ENCODE measurements around the gene ACTN3. TPM values are rescaled to one million over a fixed set of nuclear protein-coding genes. Genes with fewer than 3 reads are reported as not detected.
"Not testable (repeated sequence)": the region's sequence is repeated elsewhere in the genome, so short reads cannot be mapped to it uniquely, and the experiment has no call there.

ACTN3 gene
- total RNA-seq, 1 donor from 2014 or later: 20.2 TPM

DNA sequence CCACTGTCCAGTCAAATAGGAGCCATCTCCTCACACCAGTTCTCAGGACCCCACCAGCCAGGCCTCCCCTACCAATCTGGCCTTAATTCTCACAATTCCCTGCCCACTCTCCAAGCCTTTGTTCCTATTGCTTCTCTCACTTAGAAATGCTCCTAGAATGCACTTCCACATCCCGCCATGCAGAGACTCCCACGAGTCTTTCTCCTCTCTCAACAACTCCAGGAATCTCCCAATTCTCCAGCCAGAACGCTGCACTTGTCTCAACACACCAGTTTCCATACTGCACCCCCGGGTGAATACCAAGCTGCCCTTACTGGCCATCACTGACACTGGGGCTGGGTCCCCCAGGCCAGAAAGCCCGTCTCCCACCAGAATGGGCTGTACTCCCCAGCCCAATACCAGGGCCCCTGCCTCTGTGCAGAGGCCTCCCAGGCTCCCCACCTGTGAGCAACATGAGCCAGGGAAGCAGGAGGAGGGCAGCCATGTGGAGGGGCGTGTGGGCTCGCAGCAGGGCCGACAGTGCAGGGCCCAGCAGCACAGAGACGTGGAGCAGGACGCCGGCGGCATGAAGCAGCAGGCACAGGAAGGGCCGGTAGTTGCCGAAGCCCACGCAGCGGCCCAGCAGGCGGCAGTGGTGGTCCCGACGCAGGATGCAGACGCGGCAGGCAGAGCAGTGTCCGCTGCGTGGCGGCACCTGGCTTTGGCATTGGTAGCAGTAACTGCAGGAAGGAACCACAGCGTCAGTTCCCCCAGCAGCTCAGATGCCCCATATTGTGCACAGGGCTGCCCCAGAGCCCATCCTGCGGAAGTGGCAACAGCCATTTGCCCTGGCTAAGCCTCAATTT lies 3.2 kb upstream of the ACTN3 start:
- Mint-ChIP-seq H3K36me3 (peaks cover 6% of the 10 kb centered on the region), H3K4me3 (peak overlapping the region; percentile 60)

DNA sequence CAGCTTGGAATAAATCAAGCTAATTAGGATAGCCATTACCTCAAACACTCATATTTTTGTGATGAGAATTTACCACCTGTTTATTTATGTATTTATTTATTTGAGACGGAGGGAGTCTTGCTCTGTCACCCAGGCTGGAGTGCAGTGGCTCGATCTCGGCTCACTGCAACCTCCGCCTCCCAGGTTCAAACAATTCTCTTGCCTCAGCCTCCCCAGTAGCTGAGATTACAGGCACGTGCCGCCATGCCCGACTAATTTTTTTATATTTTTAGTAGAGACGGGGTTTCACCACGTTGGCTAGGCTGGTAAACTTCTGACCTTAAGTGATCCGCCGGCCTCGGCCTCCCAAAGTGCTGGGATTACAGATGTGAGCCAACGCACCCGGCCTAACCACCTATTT lies 1.8 kb upstream of the ACTN3 start:
- Mint-ChIP-seq H3K27me3 (ENCODE audit: insufficient read depth, low read depth) (peaks cover 20% of the 10 kb centered on the region), H3K4me1 (peaks cover 56% of the 10 kb centered on the region), H3K4me3 (peak overlapping the region; percentile 91)
- not testable (repeated sequence) for H3K36me3 Mint-ChIP-seq; H3K27ac Mint-ChIP-seq; H3K9me3 ChIP-seq (ENCODE audit: low read depth); H2AFZ ChIP-seq (replicated peaks); DNase-seq (ENCODE audit: low spot score); H3K79me2 ChIP-seq (ENCODE audit: low read depth); H3K27me3 ChIP-seq; H3K36me3 ChIP-seq; H3K27ac ChIP-seq; H3K9me3 Mint-ChIP-seq
- Histone ChIP-seq H3K4me2 (peak overlapping the region; percentile 85), H3K9ac (peak overlapping the region; percentile 74), H3K4me3 (peak overlapping the region; percentile 71), H4K20me1 (ENCODE audit: low read depth) (peaks cover 14% of the 10 kb centered on the region), H3K4me1 (peaks cover 32% of the 10 kb centered on the region), H3F3A (ENCODE audit: low read depth) (peaks cover 43% of the 10 kb centered on the region)

More for the DNA sequence above, 3.2 kb upstream of the ACTN3 start:
- peak overlapping the region; percentile 58 for H3K27ac Mint-ChIP-seq
- H3K4me1 Mint-ChIP-seq: peaks cover 54% of the 10 kb centered on the region
- Histone ChIP-seq H3F3A (ENCODE audit: low read depth) (peaks cover 34% of the 10 kb centered on the region), H3K9me3 (ENCODE audit: low read depth) (no peaks in the 10 kb centered on the region), H3K36me3 (no peaks in the 10 kb centered on the region), H3K9ac (no peak overlapping the region), H3K27me3 (no peaks in the 10 kb centered on the region), H3K27ac (no peak overlapping the region), H3K4me3 (no peak overlapping the region), H4K20me1 (ENCODE audit: low read depth) (peaks cover 9% of the 10 kb centered on the region), H3K4me2 (peak overlapping the region; percentile 85), H3K79me2 (ENCODE audit: low read depth) (no peaks in the 10 kb centered on the region), H2AFZ (replicated peaks) (no peak overlapping the region), H3K4me1 (peaks cover 26% of the 10 kb centered on the region)
- TF ChIP-seq, protein P1, sequence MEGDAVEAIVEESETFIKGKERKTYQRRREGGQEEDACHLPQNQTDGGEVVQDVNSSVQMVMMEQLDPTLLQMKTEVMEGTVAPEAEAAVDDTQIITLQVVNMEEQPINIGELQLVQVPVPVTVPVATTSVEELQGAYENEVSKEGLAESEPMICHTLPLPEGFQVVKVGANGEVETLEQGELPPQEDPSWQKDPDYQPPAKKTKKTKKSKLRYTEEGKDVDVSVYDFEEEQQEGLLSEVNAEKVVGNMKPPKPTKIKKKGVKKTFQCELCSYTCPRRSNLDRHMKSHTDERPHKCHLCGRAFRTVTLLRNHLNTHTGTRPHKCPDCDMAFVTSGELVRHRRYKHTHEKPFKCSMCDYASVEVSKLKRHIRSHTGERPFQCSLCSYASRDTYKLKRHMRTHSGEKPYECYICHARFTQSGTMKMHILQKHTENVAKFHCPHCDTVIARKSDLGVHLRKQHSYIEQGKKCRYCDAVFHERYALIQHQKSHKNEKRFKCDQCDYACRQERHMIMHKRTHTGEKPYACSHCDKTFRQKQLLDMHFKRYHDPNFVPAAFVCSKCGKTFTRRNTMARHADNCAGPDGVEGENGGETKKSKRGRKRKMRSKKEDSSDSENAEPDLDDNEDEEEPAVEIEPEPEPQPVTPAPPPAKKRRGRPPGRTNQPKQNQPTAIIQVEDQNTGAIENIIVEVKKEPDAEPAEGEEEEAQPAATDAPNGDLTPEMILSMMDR (IDR thresholded peaks at IDR 0.05): peak; percentile 21
- TF ChIP-seq EZH2 (IDR thresholded peaks at IDR 0.05): no peak
- peak; percentile 52 for DNase-seq (ENCODE audit: low spot score)
- no peaks in the 10 kb centered on the region for H3K9me3 Mint-ChIP-seq
- H3K27me3 Mint-ChIP-seq (ENCODE audit: insufficient read depth, low read depth): peaks cover 10% of the 10 kb centered on the region

DNA sequence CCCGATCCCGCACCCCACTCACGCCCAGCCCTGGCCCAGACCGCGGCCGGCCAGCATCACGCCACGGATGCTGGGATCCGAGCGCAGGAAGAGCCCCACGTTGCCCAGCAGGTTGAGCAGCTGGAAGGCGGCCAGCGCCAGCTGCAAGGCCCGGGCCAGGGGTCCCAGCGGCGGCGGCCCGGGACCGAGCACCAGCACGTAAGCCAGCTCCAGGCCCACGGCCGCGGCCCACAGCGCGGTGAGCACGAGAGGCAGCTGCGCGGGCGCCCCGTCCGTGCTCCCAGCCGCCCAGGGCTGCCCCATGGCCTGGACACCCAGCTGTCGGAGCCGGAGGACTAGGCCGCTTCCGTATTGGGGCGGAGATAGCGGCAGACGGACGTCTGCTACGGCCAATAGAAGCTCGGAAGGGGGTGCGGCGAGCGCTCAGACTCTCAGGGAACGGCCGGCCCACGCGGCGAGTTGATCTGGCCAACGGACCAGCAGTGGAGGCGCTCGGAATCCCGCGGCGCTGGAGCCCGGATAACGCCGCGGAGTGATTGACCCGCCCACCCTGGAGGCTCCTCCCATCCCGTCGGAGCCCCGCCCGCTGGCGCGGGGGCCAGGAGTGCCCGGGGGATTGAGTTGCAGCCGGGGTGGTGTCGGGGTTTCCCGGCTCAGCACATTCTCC lies 869 bp upstream of the ACTN3 start, which contains the start of gene ZDHHC24:
TSS of gene ZDHHC24 (minus strand) at position 348 of the 667 bp plus-strand sequence. CDS start at position 303, 45 bp downstream.
- TF ChIP-seq EZH2 (IDR thresholded peaks at IDR 0.05) (no peak), EZH2phosphoT487 (IDR thresholded peaks at IDR 0.05) (no peak)
- TF ChIP-seq, protein P1 (IDR thresholded peaks at IDR 0.05): no peak
- Histone ChIP-seq H3K9me3 (ENCODE audit: low read depth) (no peaks in the 10 kb centered on the region), H3K4me1 (peaks cover 32% of the 10 kb centered on the region), H3K27ac (no peak within 1 kb of the TSS), H3K36me3 (no peaks in the 10 kb centered on the region), H3F3A (ENCODE audit: low read depth) (peaks cover 46% of the 10 kb centered on the region), H3K79me2 (ENCODE audit: low read depth) (no peaks in the 10 kb centered on the region), H3K4me2 (peak within 1 kb of the TSS; percentile 87), H3K27me3 (no peaks in the 10 kb centered on the region), H3K9ac (peak within 1 kb of the TSS; percentile 74), H3K4me3 (peak within 1 kb of the TSS; percentile 71), H4K20me1 (ENCODE audit: low read depth) (peaks cover 15% of the 10 kb centered on the region), H2AFZ (replicated peaks) (no peak within 1 kb of the TSS)
- peaks cover 23% of the 10 kb centered on the region for H3K27me3 Mint-ChIP-seq (ENCODE audit: insufficient read depth, low read depth)
- peak; percentile 99 for DNase-seq (ENCODE audit: low spot score)
- peak within 1 kb of the TSS; percentile 91 for H3K4me3 Mint-ChIP-seq
- peaks cover 3% of the 10 kb centered on the region for H3K36me3 Mint-ChIP-seq
- H3K9me3 Mint-ChIP-seq: no peaks in the 10 kb centered on the region
- peaks cover 52% of the 10 kb centered on the region for H3K4me1 Mint-ChIP-seq
- no peak within 1 kb of the TSS for H3K27ac Mint-ChIP-seq

Measured in neural progenitor cell (in vitro differentiated cells).